H1 (cell line): Measurements from ENCODE around the gene SMAD6. TPM values are rescaled to one million over a fixed set of nuclear protein-coding genes. Genes with fewer than 3 reads are reported as not detected.

ENCODE experiments used
- CTCF ChIA-PET: fragments of 300-600 bp; sonication (Branson Sonifier 250); formaldehyde crosslinking; loops from one replicate; lab custom pipeline; 2021; ENCODE audit not compliant: partially characterized antibody; lab: Charles Lee
- POLR2A ChIA-PET: fragments of 300-600 bp; sonication (Branson Sonifier 250); formaldehyde crosslinking; loops from one replicate; lab custom pipeline; 2021; ENCODE audit warnings: inconsistent platforms; ENCODE audit not compliant: partially characterized antibody; lab: Charles Lee
- DNase-seq, 2 experiments: peaks; one replicate each; pipeline versions ENCODE4 v3.0.0 to v3.0.0-alpha.2; 2010 to 2022; ENCODE audit warnings: low spot score in 2 of 2, low read depth in 1 of 2, mixed read lengths in 1 of 2
- FAIRE-seq: peaks from 2 replicates; lab custom pipeline; 2011; peaks lifted over from hg19 to GRCh38; lab: Jason Lieb, UNC
- H2AFZ ChIP-seq: 2 replicates; pipeline ENCODE4 v1.8.1; 2012; ENCODE audit warnings: low read length, inconsistent platforms
- H2AK5ac ChIP-seq: 2 replicates; pipeline ENCODE4 v1.6.1; 2013; ENCODE audit warnings: low read depth, low read length
- H2BK120ac ChIP-seq: replicated peaks from 2 replicates; pipeline ENCODE3; 2013; ENCODE audit warnings: low read depth, low read length, inconsistent platforms
- H2BK12ac ChIP-seq: 2 replicates; pipeline ENCODE4 v1.6.1; 2013; ENCODE audit warnings: low read depth, low read length
- H2BK15ac ChIP-seq: 2 replicates; pipeline ENCODE4 v1.6.1; 2013; ENCODE audit warnings: low read length
- H2BK20ac ChIP-seq: 2 replicates; pipeline ENCODE4 v1.6.1; 2013; ENCODE audit warnings: low read length
- H2BK5ac ChIP-seq: 2 replicates; pipeline ENCODE4 v1.6.1; 2013; ENCODE audit warnings: low read depth, low read length
- H3K14ac ChIP-seq: 2 replicates; pipeline ENCODE4 v1.6.1; 2013; ENCODE audit warnings: inconsistent platforms; ENCODE audit not compliant: insufficient read length
- H3K18ac ChIP-seq: 2 replicates; pipeline ENCODE4 v1.6.1; 2013; ENCODE audit warnings: low read length; ENCODE audit errors: extremely low read depth
- H3K23ac ChIP-seq: 2 replicates; pipeline ENCODE4 v1.6.1; 2013; ENCODE audit warnings: inconsistent platforms; ENCODE audit not compliant: insufficient read length
- H3K23me2 ChIP-seq: 2 replicates; pipeline ENCODE4 v1.6.1; 2013; ENCODE audit warnings: low read depth, low read length
- H3K27ac ChIP-seq: 2 replicates; pipeline ENCODE4 v1.6.1; 2011; ENCODE audit warnings: low read depth, low read length, inconsistent platforms
- H3K27me3 ChIP-seq, 4 experiments: replicated peaks in 1 of 4; 1 replicate in 1 of 4; 2 replicates in 3 of 4; pipeline versions ENCODE4 v1.6.1 to v1.8.1; 2011 to 2013; ENCODE audit warnings: low read length in 3 of 4, mild to moderate bottlenecking in 3 of 4, inconsistent platforms in 2 of 4, mixed read lengths in 2 of 4, moderate library complexity in 1 of 4; ENCODE audit not compliant: control insufficient read depth in 3 of 4, insufficient read depth in 3 of 4; ENCODE audit errors: extremely low read depth in 1 of 4
- H3K36me3 ChIP-seq, 4 experiments: 2 replicates each; pipeline versions ENCODE4 v1.6.1 to v1.8.1; 2011 to 2013; ENCODE audit warnings: mild to moderate bottlenecking in 4 of 4, low read length in 3 of 4, moderate library complexity in 2 of 4, control low read depth in 1 of 4, inconsistent platforms in 1 of 4; ENCODE audit not compliant: insufficient read depth in 4 of 4, control insufficient read depth in 2 of 4
- H3K4ac ChIP-seq: replicated peaks from 2 replicates; pipeline ENCODE3; 2013; ENCODE audit warnings: low read length, low read depth, mixed read lengths, inconsistent platforms; ENCODE audit not compliant: insufficient read length
- H3K4me1 ChIP-seq, 4 experiments: replicated peaks in 1 of 4; 1 replicate in 1 of 4; 2 replicates in 3 of 4; pipeline versions ENCODE4 v1.6.1 to v1.8.1; 2011 to 2013; ENCODE audit warnings: low read length in 3 of 4, inconsistent platforms in 2 of 4, mixed read lengths in 1 of 4; ENCODE audit not compliant: insufficient read depth in 4 of 4, control insufficient read depth in 3 of 4
- H3K4me2 ChIP-seq, 2 experiments: 2 replicates each; pipeline versions ENCODE4 v1.6.1 to v1.8.1; 2011 to 2013; ENCODE audit warnings: low read depth in 2 of 2, low read length in 2 of 2, control low read depth in 1 of 2, inconsistent platforms in 1 of 2, mild to moderate bottlenecking in 1 of 2; ENCODE audit not compliant: insufficient read depth in 1 of 2
- H3K4me3 ChIP-seq, 4 experiments: fragments of 200-600, 300-600 bp in 1 of 4; sonication (generic), shearing (Covaris generic), sonication (Bioruptor Twin) in 1 of 4; 2 replicates each; pipeline versions ENCODE4 v1.5.1 to v1.8.1; 2011 to 2016; ENCODE audit warnings: low read length in 4 of 4, low read depth in 3 of 4, control low read depth in 2 of 4, inconsistent platforms in 2 of 4, mild to moderate bottlenecking in 2 of 4, mixed read lengths in 1 of 4, moderate library complexity in 1 of 4; ENCODE audit not compliant: insufficient read depth in 2 of 4; ENCODE audit errors: extremely low read depth in 1 of 4
- H3K56ac ChIP-seq: replicated peaks from 2 replicates; pipeline ENCODE3; 2013; ENCODE audit warnings: low read depth, mild to moderate bottlenecking, mixed read lengths, low read length, inconsistent platforms; ENCODE audit not compliant: insufficient read length
- H3K79me1 ChIP-seq: 2 replicates; pipeline ENCODE4 v1.6.1; 2013; ENCODE audit warnings: low read depth, low read length, control low read depth
- H3K79me2 ChIP-seq, 2 experiments: 2 replicates each; pipeline versions ENCODE4 v1.6.1 to v1.8.1; 2012 to 2013; ENCODE audit warnings: low read length in 2 of 2, mild to moderate bottlenecking in 2 of 2, inconsistent platforms in 1 of 2; ENCODE audit not compliant: insufficient read depth in 2 of 2, control insufficient read depth in 1 of 2
- H3K9ac ChIP-seq, 4 experiments: replicated peaks in 1 of 4; 1 replicate in 1 of 4; 2 replicates in 3 of 4; pipeline versions ENCODE4 v1.6.1 to v1.8.1; 2011 to 2013; ENCODE audit warnings: low read depth in 3 of 4, low read length in 3 of 4, control low read depth in 2 of 4, mild to moderate bottlenecking in 2 of 4, moderate library complexity in 2 of 4, inconsistent platforms in 1 of 4; ENCODE audit errors: extremely low read depth in 1 of 4
- H3K9me3 ChIP-seq, 2 experiments: 2 replicates each; pipeline versions ENCODE4 v1.6.1 to v1.8.1; 2012 to 2013; ENCODE audit warnings: mild to moderate bottlenecking in 2 of 2, moderate library complexity in 2 of 2, control low read depth in 1 of 2, inconsistent platforms in 1 of 2, low read depth in 1 of 2, low read length in 1 of 2, mixed read lengths in 1 of 2; ENCODE audit not compliant: insufficient read depth in 2 of 2
- H4K20me1 ChIP-seq, 2 experiments: replicated peaks in 1 of 2; 2 replicates each; pipeline versions ENCODE3 to v1.8.1; 2011 to 2013; ENCODE audit warnings: inconsistent platforms in 2 of 2, low read length in 2 of 2, mild to moderate bottlenecking in 1 of 2; ENCODE audit not compliant: insufficient read depth in 2 of 2, control insufficient read depth in 1 of 2
- H4K5ac ChIP-seq: 2 replicates; pipeline ENCODE4 v1.6.1; 2013; ENCODE audit warnings: low read length, low read depth, mixed read lengths, inconsistent platforms; ENCODE audit not compliant: insufficient read length
- H4K8ac ChIP-seq: 2 replicates; pipeline ENCODE4 v1.8.0; 2013; ENCODE audit warnings: mild to moderate bottlenecking, moderate library complexity, low read length, inconsistent platforms; ENCODE audit not compliant: insufficient read depth; ENCODE audit errors: extremely low read depth
- H4K91ac ChIP-seq: replicated peaks from 2 replicates; pipeline ENCODE3; 2013; ENCODE audit warnings: low read length, mixed read lengths, inconsistent platforms; ENCODE audit not compliant: insufficient read length
- ASH2L ChIP-seq: fragments of 200-600, 300-600 bp; sonication (generic); IDR thresholded peaks from one replicate; pipeline ENCODE4 v1.7.1; 2017; ENCODE audit warnings: low read length
- CBX8 ChIP-seq: fragments of 300-800, 300-1000 bp; sonication (generic); IDR thresholded peaks from 2 replicates; pipeline ENCODE4 v1.7.1; 2016; ENCODE audit warnings: low read depth, low read length, borderline replicate concordance
- CHD1 ChIP-seq: IDR thresholded peaks from 2 replicates; pipeline ENCODE4 v1.6.1; 2012; ENCODE audit warnings: low read depth, low read length, improper control_type of control experiment
- EGR1 ChIP-seq: IDR thresholded peaks from 2 replicates; pipeline ENCODE4 v1.6.1; 2011; ENCODE audit warnings: low read depth, low read length, borderline replicate concordance
- EP300 ChIP-seq, 2 experiments: IDR thresholded peaks; 1 replicate in 1 of 2; 2 replicates in 1 of 2; pipeline ENCODE4 v1.6.1; 2011 to 2012; ENCODE audit warnings: low read depth in 2 of 2, low read length in 2 of 2, mild to moderate bottlenecking in 2 of 2, borderline replicate concordance in 1 of 2, inconsistent platforms in 1 of 2, moderate library complexity in 1 of 2
- GABPA ChIP-seq: IDR thresholded peaks from 2 replicates; pipeline ENCODE4 v1.6.1; 2011; ENCODE audit warnings: mild to moderate bottlenecking, low read length, moderate library complexity, borderline replicate concordance; ENCODE audit not compliant: insufficient read depth
- NANOG ChIP-seq: IDR thresholded peaks from 2 replicates; pipeline ENCODE4 v1.6.1; 2011; ENCODE audit warnings: low read length, low read depth, mild to moderate bottlenecking, inconsistent platforms; ENCODE audit not compliant: insufficient read depth, poor library complexity, severe bottlenecking
- POLR2AphosphoS5 ChIP-seq: IDR thresholded peaks from 2 replicates; pipeline ENCODE4 v1.6.1; 2011; ENCODE audit warnings: low read depth, low read length
- RAD21 ChIP-seq, 2 experiments: IDR thresholded peaks in 1 of 2; conservative IDR thresholded peaks in 1 of 2; 2 replicates each; pipeline ENCODE4 v1.6.1; 2011; ENCODE audit warnings: low read depth in 2 of 2, low read length in 2 of 2, improper control_type of control experiment in 1 of 2, inconsistent platforms in 1 of 2, mild to moderate bottlenecking in 1 of 2, moderate library complexity in 1 of 2
- RBBP5 ChIP-seq: IDR thresholded peaks from 2 replicates; pipeline ENCODE4 v1.7.1; 2012; ENCODE audit warnings: low read depth, mild to moderate bottlenecking, inconsistent platforms, low read length, moderate library complexity, borderline replicate concordance
- SAP30 ChIP-seq: fragments of 300-600 bp; sonication (generic); IDR thresholded peaks from 2 replicates; pipeline ENCODE4 v1.7.1; 2012; ENCODE audit warnings: low read length, moderate library complexity, mild to moderate bottlenecking, inconsistent platforms; ENCODE audit not compliant: insufficient read depth, insufficient replicate concordance
- SP4 ChIP-seq: IDR thresholded peaks from 2 replicates; pipeline ENCODE4 v1.6.1; 2012; ENCODE audit warnings: low read length, inconsistent platforms
- WGBS, 2 experiments: shearing (Covaris generic) in 1 of 2; methylation state at CpG; one replicate each; pipeline versions ENCODE4 v1.1.6 to v1.1.7; 2013 to 2015; ENCODE audit warnings: low lambda C conversion rate in 2 of 2, mixed read lengths in 2 of 2, inconsistent platforms in 1 of 2, low coverage in 1 of 2, missing lambda C conversion rate in 1 of 2; ENCODE audit not compliant: insufficient replicate concordance in 2 of 2, insufficient coverage in 1 of 2, insufficient read length in 1 of 2; ENCODE audit errors: extremely low coverage in 1 of 2, missing lambda C conversion rate in 1 of 2; 5-methylcytosine and 5-hydroxymethylcytosine counted together
- polyA plus RNA-seq, 7 experiments: library from polyadenylated mRNA; depleted of rRNA in 3 of 7; stranded (reverse) in 5 of 7; unstranded in 2 of 7; fragments of >200 nt in 5 of 7; fragments of 200-250 nt in 2 of 7; gene quantifications; 1 replicate in 5 of 7; 2 replicates in 1 of 7; 4 replicates in 1 of 7; pipeline versions ENCODE4 v1.2.1 to v1.2.3, GENCODE V29; 2011 to 2013; ENCODE audit warnings: missing spikeins in 2 of 7, mixed read lengths in 2 of 7
- total RNA-seq: library from RNA; stranded (reverse); fragmentation: NEBNext Ultra II Directional; extraction: Animal tissue kit (Norgen Biotek cat#: 25700); gene quantifications from 2 replicates; pipeline ENCODE4 v1.2.1, GENCODE V29; 2021
- TF ChIP-seq, protein P1 (sequence below): IDR thresholded peaks from 2 replicates; pipeline ENCODE4 v1.6.1; 2012; ENCODE audit warnings: inconsistent platforms

Gene SMAD6
- total and polyA plus RNA-seq, 2 of the 8 experiments (the other 6 are each of a cell fraction or from before 2014, with no cell fraction given) = 1.8 to 7.0 TPM

DNA sequence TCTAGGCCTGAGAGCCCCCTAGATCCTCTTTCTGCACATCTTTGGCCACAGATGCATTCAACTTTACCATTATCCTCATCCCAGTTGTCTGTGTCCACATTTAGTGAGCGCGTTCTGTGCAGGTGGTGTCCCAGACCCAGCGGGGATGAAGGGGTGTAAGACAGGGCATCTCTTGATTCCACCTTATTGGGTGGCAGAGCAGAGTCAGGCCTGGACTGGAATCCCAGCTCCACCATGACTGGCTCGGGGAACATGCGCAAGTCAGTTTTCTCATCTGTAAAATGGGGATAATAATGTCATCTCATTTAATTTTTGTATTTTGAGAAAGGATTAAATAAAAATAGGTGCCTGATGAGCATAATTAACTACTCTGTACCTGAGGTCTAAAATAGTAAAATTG is 7.8 kb downstream of the SMAD6 start:
- no peak overlapping the region for H3K4me3 ChIP-seq
- H4K8ac ChIP-seq = no peak overlapping the region
- no peak overlapping the region for H2BK15ac ChIP-seq
- no peak overlapping the region for H2BK20ac ChIP-seq
- H3K23ac ChIP-seq = no peak overlapping the region
- FAIRE-seq = no peak
- no peaks in the 10 kb centered on the region for H3K23me2 ChIP-seq
- no peak overlapping the region for H4K91ac ChIP-seq
- H3K9ac ChIP-seq = no peak overlapping the region
- H3K4ac ChIP-seq = no peak overlapping the region
- ChIA-PET POLR2A (no interaction called here), CTCF (interaction anchor here (3.2 to 16.9 kb wide), 6 partner anchors 12 to 194 kb away, joined by 7 to 361 read pairs (median 81); no protein-coding TSS in a partner anchor)
- H4K5ac ChIP-seq = no peak overlapping the region
- H2AK5ac ChIP-seq = no peak overlapping the region
- H3K9me3 ChIP-seq = no peaks in the 10 kb centered on the region
- WGBS, 2 experiments = 93% methylated on average over 5 of the region's 5 CpGs; no CpG with 5 or more reads in 1 of the 2 experiments
- H2AFZ ChIP-seq = no peak overlapping the region
- peaks cover 0 to 13% (median 10%) of the 10 kb centered on the region in 4 experiments; a peak in 5 of 7 replicates for H3K4me1 ChIP-seq
- H3K79me2 ChIP-seq = no peaks in the 10 kb centered on the region
- peaks cover 0 to 11% of the 10 kb centered on the region in 2 experiments for H4K20me1 ChIP-seq
- H3K18ac ChIP-seq = no peak overlapping the region; the same call in 1 of the 2 replicates
- no peak overlapping the region for H2BK120ac ChIP-seq
- H3K27ac ChIP-seq = no peak overlapping the region
- DNase-seq = no peak
- peaks cover 0 to 10% (median 7%) of the 10 kb centered on the region in 4 experiments; a peak in 5 of 7 replicates for H3K27me3 ChIP-seq
- H3K36me3 ChIP-seq = no peaks in the 10 kb centered on the region
- no peak overlapping the region for H2BK12ac ChIP-seq
- no peak overlapping the region for H3K4me2 ChIP-seq
- no peaks in the 10 kb centered on the region for H3K79me1 ChIP-seq
- H3K56ac ChIP-seq = no peak overlapping the region
- no peak overlapping the region for H2BK5ac ChIP-seq
- H3K14ac ChIP-seq = no peak overlapping the region
- TF ChIP-seq GABPA (no peak), EP300 (IDR thresholded peaks at IDR 0.05; ENCODE audit: borderline replicate concordance in 1 of 2, low read depth in 2 of 2, low read length in 2 of 2) (no peak), ASH2L (no peak), CHD1 (no peak), RAD21 (IDR thresholded peaks at IDR 0.05 in 1 of 2, conservative IDR thresholded peaks at IDR 0.05 in 1 of 2; ENCODE audit: low read depth in 2 of 2, low read length in 2 of 2) (no peak), SAP30 (no peak), SP4 (no peak), RBBP5 (no peak), NANOG (no peak), POLR2AphosphoS5 (no peak), CBX8 (no peak), EGR1 (no peak)
- TF ChIP-seq, protein P1, sequence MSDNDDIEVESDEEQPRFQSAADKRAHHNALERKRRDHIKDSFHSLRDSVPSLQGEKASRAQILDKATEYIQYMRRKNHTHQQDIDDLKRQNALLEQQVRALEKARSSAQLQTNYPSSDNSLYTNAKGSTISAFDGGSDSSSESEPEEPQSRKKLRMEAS = no peak
